ENCODE data around the gene GAPT.

DNA sequence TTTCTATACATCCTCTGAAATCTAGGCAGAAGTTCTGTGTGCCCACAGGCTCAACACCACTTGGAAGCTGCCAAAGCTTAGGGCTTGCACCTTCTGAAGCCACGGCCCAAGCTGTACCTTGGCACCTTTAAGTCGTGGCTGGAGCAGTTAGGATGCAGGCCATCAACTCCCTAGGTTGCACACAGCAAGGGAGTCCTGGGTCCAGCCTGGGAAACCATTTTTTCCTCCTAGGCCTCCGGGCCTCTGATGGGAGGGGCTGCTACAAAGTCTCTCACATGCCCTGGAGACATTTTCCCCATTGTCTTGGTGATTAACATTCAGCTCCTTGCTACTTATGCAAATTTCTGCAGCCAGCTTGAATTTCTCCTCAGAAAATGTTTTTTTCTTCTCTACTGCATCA lies 15.8 kb upstream of the GAPT start:
- TF ChIP-seq, protein P1, sequence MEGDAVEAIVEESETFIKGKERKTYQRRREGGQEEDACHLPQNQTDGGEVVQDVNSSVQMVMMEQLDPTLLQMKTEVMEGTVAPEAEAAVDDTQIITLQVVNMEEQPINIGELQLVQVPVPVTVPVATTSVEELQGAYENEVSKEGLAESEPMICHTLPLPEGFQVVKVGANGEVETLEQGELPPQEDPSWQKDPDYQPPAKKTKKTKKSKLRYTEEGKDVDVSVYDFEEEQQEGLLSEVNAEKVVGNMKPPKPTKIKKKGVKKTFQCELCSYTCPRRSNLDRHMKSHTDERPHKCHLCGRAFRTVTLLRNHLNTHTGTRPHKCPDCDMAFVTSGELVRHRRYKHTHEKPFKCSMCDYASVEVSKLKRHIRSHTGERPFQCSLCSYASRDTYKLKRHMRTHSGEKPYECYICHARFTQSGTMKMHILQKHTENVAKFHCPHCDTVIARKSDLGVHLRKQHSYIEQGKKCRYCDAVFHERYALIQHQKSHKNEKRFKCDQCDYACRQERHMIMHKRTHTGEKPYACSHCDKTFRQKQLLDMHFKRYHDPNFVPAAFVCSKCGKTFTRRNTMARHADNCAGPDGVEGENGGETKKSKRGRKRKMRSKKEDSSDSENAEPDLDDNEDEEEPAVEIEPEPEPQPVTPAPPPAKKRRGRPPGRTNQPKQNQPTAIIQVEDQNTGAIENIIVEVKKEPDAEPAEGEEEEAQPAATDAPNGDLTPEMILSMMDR (IDR thresholded peaks at IDR 0.05) = no peak
- no peak for TF ChIP-seq POLR2A (IDR thresholded peaks at IDR 0.05)
